B cell (primary cell): Measurements from ENCODE around the gene REN. TPM values are rescaled to one million over a fixed set of nuclear protein-coding genes. Genes with fewer than 3 reads are reported as not detected.
A peak's percentile ranks its signal among the peaks of the same experiment; 100 is the strongest.

Source experiments
- ATAC-seq: fragments of 200-7000 bp; cut with Tn5 transposase; one replicate; pipeline ENCODE4 v1.10.0; 2021; ENCODE audit warnings: low read depth, mild to moderate bottlenecking, moderate number of reproducible peaks, moderate library complexity
- CTCF ChIA-PET: fragments of 350-600 bp; sonication (Branson Sonifier 250); formaldehyde crosslinking; loops from one replicate; lab custom pipeline; 2021; ENCODE audit warnings: antibody characterized with exemption, inconsistent platforms; lab: Charles Lee
- POLR2A ChIA-PET: fragments of 350-600 bp; sonication (Branson Sonifier 250); formaldehyde crosslinking; loops from one replicate; lab custom pipeline; 2021; ENCODE audit warnings: antibody characterized with exemption; lab: Charles Lee
- DNase-seq: peaks from one replicate; pipeline ENCODE4 v3.0.0; 2013
- H2AFZ ChIP-seq: 2 replicates; pipeline ENCODE4 v1.6.1; 2012; ENCODE audit warnings: mild to moderate bottlenecking, low read depth, low read length; ENCODE audit not compliant: insufficient read depth, poor library complexity, severe bottlenecking
- H3K27ac ChIP-seq, 2 donors: 1 replicate in 1 of 2; 2 replicates in 1 of 2; pipeline ENCODE4 v1.5.1; 2012 to 2013; ENCODE audit warnings: low read length in 2 of 2, mild to moderate bottlenecking in 2 of 2, moderate library complexity in 1 of 2
- H3K27me3 ChIP-seq, 4 experiments: fragments of 200-600 bp in 1 of 4; sonication (generic) in 1 of 4; replicated peaks in 1 of 4; 1 replicate in 2 of 4; 2 replicates in 2 of 4; pipeline versions ENCODE4 v1.6.1 to v1.7.0; 2013 to 2016; ENCODE audit warnings: low read length in 3 of 4, mild to moderate bottlenecking in 2 of 4, mixed read lengths in 1 of 4, moderate library complexity in 1 of 4; ENCODE audit not compliant: insufficient read depth in 4 of 4, control insufficient read depth in 3 of 4; ENCODE audit errors: control extremely low read depth in 1 of 4
- H3K36me3 ChIP-seq, 2 experiments: replicated peaks in 1 of 2; 1 replicate in 1 of 2; 2 replicates in 1 of 2; pipeline versions ENCODE4 v1.6.1 to v1.7.1; 2013; ENCODE audit warnings: low read length in 1 of 2; ENCODE audit not compliant: insufficient read depth in 2 of 2, control insufficient read depth in 1 of 2; ENCODE audit errors: control extremely low read depth in 1 of 2, extremely low read depth in 1 of 2
- H3K4me1 ChIP-seq, 2 donors: fragments of 200-600 bp in 1 of 2; sonication (generic) in 1 of 2; 1 replicate in 1 of 2; 2 replicates in 1 of 2; pipeline versions ENCODE4 v1.5.1 to v1.6.1; 2013 to 2017; ENCODE audit warnings: low read length in 2 of 2; ENCODE audit not compliant: control insufficient read depth in 2 of 2, insufficient read depth in 2 of 2
- H3K4me2 ChIP-seq: replicated peaks from 2 replicates; pipeline ENCODE3; 2012; ENCODE audit warnings: mild to moderate bottlenecking, low read depth, low read length; ENCODE audit not compliant: poor library complexity, severe bottlenecking
- H3K4me3 ChIP-seq, 5 experiments: fragments of 200-600 bp in 1 of 5; sonication (generic) in 1 of 5; 1 replicate in 3 of 5; 2 replicates in 2 of 5; pipeline versions ENCODE4 v1.5.1 to v1.7.0; 2011 to 2016; ENCODE audit warnings: low read length in 4 of 5, mild to moderate bottlenecking in 4 of 5, low read depth in 2 of 5, control low read depth in 1 of 5, moderate library complexity in 1 of 5; ENCODE audit not compliant: insufficient read depth in 1 of 5; ENCODE audit errors: control extremely low read depth in 1 of 5, extremely low read depth in 1 of 5
- H3K79me2 ChIP-seq: fragments of 200-600 bp; sonication (generic); one replicate; pipeline ENCODE4 v1.6.0; 2016; ENCODE audit warnings: low read length; ENCODE audit not compliant: control insufficient read depth, insufficient read depth
- H3K9ac ChIP-seq: fragments of 200-600 bp; sonication (generic); 2 replicates; pipeline ENCODE4 v1.6.1; 2017; ENCODE audit warnings: mild to moderate bottlenecking, low read length, moderate library complexity
- H3K9me3 ChIP-seq, 3 donors: one replicate each; pipeline versions ENCODE4 v1.6.1 to v1.7.1; 2013; ENCODE audit warnings: low read length in 2 of 3; ENCODE audit not compliant: control insufficient read depth in 2 of 3, insufficient read depth in 1 of 3; ENCODE audit errors: control extremely low read depth in 1 of 3
- H4K20me1 ChIP-seq: 2 replicates; pipeline ENCODE4 v1.6.0; 2012; ENCODE audit warnings: mild to moderate bottlenecking, low read length; ENCODE audit not compliant: insufficient read depth, control insufficient read depth, poor library complexity, severe bottlenecking
- H3K27ac Mint-ChIP-seq: one replicate; pipeline ENCODE4 v1.8.0; 2021; ENCODE audit warnings: mixed read lengths
- H3K27me3 Mint-ChIP-seq: one replicate; pipeline ENCODE4 v1.8.0; 2021; ENCODE audit warnings: mixed read lengths
- H3K4me1 Mint-ChIP-seq: one replicate; pipeline ENCODE4 v1.8.0; 2021; ENCODE audit warnings: mixed read lengths
- H3K4me3 Mint-ChIP-seq: one replicate; pipeline ENCODE4 v1.8.0; 2021; ENCODE audit warnings: mixed read lengths
- H3K9me3 Mint-ChIP-seq: one replicate; pipeline ENCODE4 v1.8.0; 2022; ENCODE audit warnings: mixed read lengths; ENCODE audit not compliant: insufficient read depth
- CTCF ChIP-seq: fragments of 200-600 bp; IDR thresholded peaks from one replicate; pipeline ENCODE4 v1.8.0; 2022; ENCODE audit warnings: antibody characterized with exemption, mild to moderate bottlenecking
- EZH2 ChIP-seq: IDR thresholded peaks from 2 replicates; pipeline ENCODE4 v1.6.1; 2012; ENCODE audit warnings: borderline replicate concordance, low read depth, mild to moderate bottlenecking, moderate library complexity, low read length; ENCODE audit not compliant: insufficient read depth, poor library complexity, severe bottlenecking
- WGBS: methylation state at CpG from one replicate; pipeline ENCODE4 v1.1.5; 2013; ENCODE audit warnings: missing lambda C conversion rate; ENCODE audit not compliant: insufficient coverage; 5-methylcytosine and 5-hydroxymethylcytosine counted together
- intact Hi-C: fragments of 100-400 bp; cut with micrococcal nuclease; formaldehyde crosslinking; loops from one replicate; pipeline ENCODE4 v1.10.0; 2022
- polyA plus RNA-seq: library from polyadenylated mRNA; depleted of rRNA; stranded (reverse); fragments of >200 nt; gene quantifications from 2 replicates; pipeline ENCODE4 v1.2.3, GENCODE V29; 2012
- total RNA-seq, 2 donors: library from RNA; stranded (reverse); fragments of 120-200 nt in 1 of 2; gene quantifications; 1 replicate in 1 of 2; 2 replicates in 1 of 2; pipeline versions ENCODE4 v1.2.3 to v1.2.4, GENCODE V29; 2013 to 2022

Gene REN
- total and polyA plus RNA-seq, 2 donors (not counting 1 experiment from before 2014, with no cell fraction given): not detected

DNA sequence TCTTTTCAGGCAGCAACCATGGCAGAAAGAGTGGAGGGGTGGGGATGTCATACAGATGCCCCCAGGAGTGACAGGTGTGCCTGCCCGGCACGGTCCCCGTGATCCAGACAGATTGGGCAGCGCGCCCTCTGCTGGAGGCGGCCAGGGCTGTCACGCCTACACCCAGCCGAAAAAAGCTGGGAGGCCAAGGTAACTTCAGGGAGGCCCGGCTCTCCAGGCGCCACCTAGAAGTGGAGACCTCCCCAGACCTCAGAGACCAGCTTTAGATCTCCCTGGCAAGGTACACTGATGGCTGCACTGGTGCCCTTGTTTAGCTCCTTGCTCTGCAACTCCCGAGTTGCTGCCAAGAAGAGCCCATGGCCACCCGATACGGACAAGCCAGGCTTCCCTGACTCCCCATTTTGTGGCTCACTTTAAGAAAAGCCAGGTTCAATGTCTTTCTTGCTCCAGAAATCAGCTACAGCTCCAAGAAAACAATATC is 41.0 kb upstream of the REN start:
- H3K4me1 ChIP-seq: peaks cover 0 to 6% of the 10 kb centered on the region in 2 donors
- no peak overlapping the region for H3K4me3 ChIP-seq
- CTCF ChIA-PET: interaction anchor here (0.5 to 2.0 kb wide), 16 partner anchors 9 to 581 kb away, joined by 3 to 8 read pairs (median 3); partner anchors contain the start of gene ATP2B4
- no peaks in the 10 kb centered on the region for H3K36me3 ChIP-seq
- H3K9ac ChIP-seq: no peak overlapping the region
- POLR2A ChIA-PET: no interaction called here
- H2AFZ ChIP-seq: peak overlapping the region; percentile 14
- TF ChIP-seq CTCF (peak; percentile 92), EZH2 (no peak)
- WGBS: 20% methylated on average over 13 of the region's 13 CpGs
- H3K4me3 Mint-ChIP-seq: no peak overlapping the region
- H3K79me2 ChIP-seq: no peaks in the 10 kb centered on the region
- H3K9me3 Mint-ChIP-seq: no peaks in the 10 kb centered on the region
- no peak overlapping the region for H3K4me2 ChIP-seq
- ATAC-seq: peak; percentile 78
- peaks cover 32% of the 10 kb centered on the region for H3K27me3 Mint-ChIP-seq
- H3K27me3 ChIP-seq: peaks cover 0 to 21% (median 13%) of the 10 kb centered on the region in 4 experiments
- H3K4me1 Mint-ChIP-seq: no peaks in the 10 kb centered on the region
- H4K20me1 ChIP-seq: no peaks in the 10 kb centered on the region
- H3K27ac ChIP-seq: no peak overlapping the region
- peak; percentile 71 for DNase-seq
- no peak overlapping the region for H3K27ac Mint-ChIP-seq
- intact Hi-C loops: loop anchor here (1.0 kb wide), 2 partner anchors 45 to 346 kb away; partner anchors contain the start of gene SNRPE
- H3K9me3 ChIP-seq: peaks cover 0 to 3% (median 0%) of the 10 kb centered on the region in 3 donors

DNA sequence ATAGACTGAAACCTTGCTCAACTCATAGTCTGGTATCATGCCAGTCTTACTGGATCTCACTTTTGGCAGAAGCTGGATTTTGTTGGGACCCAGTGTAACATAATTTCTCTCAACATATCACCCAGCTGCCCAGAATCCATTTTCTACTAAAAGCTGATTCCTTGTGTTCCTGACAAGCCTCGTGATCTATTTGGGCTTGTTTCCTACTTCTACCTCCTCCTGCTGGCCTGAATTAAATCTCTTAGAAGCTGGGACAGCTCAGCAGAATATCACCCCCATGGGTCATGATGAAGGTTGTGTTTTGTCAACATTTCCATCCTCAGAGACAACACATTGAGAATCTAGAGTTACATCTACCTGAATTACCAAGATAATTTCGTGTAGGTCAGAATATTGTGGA is 40.0 kb upstream of the REN start:
- intact Hi-C loops: no loop called here
- WGBS: 57% methylated on average over 1 of the region's 2 CpGs
- no peak for ATAC-seq

More for the DNA sequence above, 40.0 kb upstream of the REN start:
- Histone ChIP-seq H3K36me3 (no peaks in the 10 kb centered on the region), H3K79me2 (no peaks in the 10 kb centered on the region), H2AFZ (no peak overlapping the region), H3K4me1 (peaks cover 0 to 6% of the 10 kb centered on the region in 2 donors), H3K9ac (no peak overlapping the region), H3K4me2 (no peak overlapping the region), H4K20me1 (no peaks in the 10 kb centered on the region), H3K27me3 (peaks cover 0 to 21% (median 13%) of the 10 kb centered on the region in 4 experiments), H3K9me3 (peaks cover 0 to 3% (median 0%) of the 10 kb centered on the region in 3 donors), H3K27ac (no peak overlapping the region), H3K4me3 (no peak overlapping the region)
- TF ChIP-seq CTCF: no peak
- no peak for TF ChIP-seq EZH2
- no peaks in the 10 kb centered on the region for H3K9me3 Mint-ChIP-seq
- no peak for DNase-seq
- H3K27ac Mint-ChIP-seq: no peak overlapping the region
- H3K4me3 Mint-ChIP-seq: no peak overlapping the region
- POLR2A ChIA-PET: no interaction called here
- H3K4me1 Mint-ChIP-seq: no peaks in the 10 kb centered on the region
- peaks cover 33% of the 10 kb centered on the region for H3K27me3 Mint-ChIP-seq
- CTCF ChIA-PET: interaction anchor here (0.7 to 2.0 kb wide), 6 partner anchors 13 to 157 kb away, joined by 3 to 8 read pairs (median 3); no protein-coding TSS in a partner anchor
